OCI-LY3 (cell line): ENCODE data around the gene FAH.

Source experiments
- H2AFZ ChIP-seq: fragments of 200-600, 300-600 bp; shearing (Covaris generic); 2 replicates; pipeline ENCODE4 v1.6.0; 2014; ENCODE audit warnings: antibody characterized with exemption, low read depth, low read length
- H3K27ac ChIP-seq: fragments of 200-600, 300-600 bp; sonication (generic); 2 replicates; pipeline ENCODE4 v1.5.1; 2014; ENCODE audit warnings: mild to moderate bottlenecking, low read length, moderate library complexity, mixed read lengths
- H3K27me3 ChIP-seq: fragments of 200-600, 300-600 bp; sonication (generic); 2 replicates; pipeline ENCODE4 v1.6.1; 2014; ENCODE audit warnings: low read depth, low read length, mixed read lengths
- H3K36me3 ChIP-seq: fragments of 200-600, 300-600 bp; sonication (generic); replicated peaks from 2 replicates; pipeline ENCODE3; 2014; ENCODE audit warnings: low read depth, low read length, mixed read lengths
- H3K4me1 ChIP-seq: fragments of 300-600, 200-600 bp; sonication (generic); 2 replicates; pipeline ENCODE4 v1.6.1; 2014; ENCODE audit warnings: low read length, mixed read lengths
- H3K4me2 ChIP-seq: fragments of 200-600, 300-600 bp; sonication (generic); 2 replicates; pipeline ENCODE4 v1.6.1; 2014; ENCODE audit warnings: low read length, mixed read lengths
- H3K4me3 ChIP-seq: fragments of 300-600, 200-600 bp; sonication (generic); 2 replicates; pipeline ENCODE4 v1.5.1; 2014; ENCODE audit warnings: antibody characterized with exemption, mild to moderate bottlenecking, low read length, moderate library complexity
- H3K79me2 ChIP-seq: fragments of 300-600, 200-600 bp; shearing (Covaris generic); 2 replicates; pipeline ENCODE4 v1.6.1; 2014; ENCODE audit warnings: mild to moderate bottlenecking, low read length, mixed read lengths
- H3K9ac ChIP-seq: fragments of 300-600, 200-600 bp; shearing (Covaris generic); 2 replicates; pipeline ENCODE4 v1.6.0; 2014; ENCODE audit warnings: mild to moderate bottlenecking, low read length, moderate library complexity
- H3K9me3 ChIP-seq: fragments of 200-600, 300-600 bp; shearing (Covaris generic); 2 replicates; pipeline ENCODE4 v1.6.1; 2014; ENCODE audit warnings: low read length, mixed read lengths; ENCODE audit not compliant: insufficient read depth
- H4K20me1 ChIP-seq: fragments of 200-600, 300-600 bp; sonication (generic); 2 replicates; pipeline ENCODE4 v1.6.1; 2016; ENCODE audit warnings: low read length, mixed read lengths; ENCODE audit not compliant: insufficient read depth
- EZH2phosphoT487 ChIP-seq: fragments of 200-600 bp; shearing (Covaris generic); IDR thresholded peaks from 2 replicates; pipeline ENCODE4 v1.6.1; 2018; ENCODE audit warnings: antibody characterized with exemption, mixed run types, low read depth
- TF ChIP-seq, protein P1 (sequence below): fragments of 200-600, 300-600 bp; sonication (generic); IDR thresholded peaks from 2 replicates; pipeline ENCODE4 v1.5.1; 2014; ENCODE audit warnings: antibody characterized with exemption, low read length, low read depth

Gene FAH

DNA sequence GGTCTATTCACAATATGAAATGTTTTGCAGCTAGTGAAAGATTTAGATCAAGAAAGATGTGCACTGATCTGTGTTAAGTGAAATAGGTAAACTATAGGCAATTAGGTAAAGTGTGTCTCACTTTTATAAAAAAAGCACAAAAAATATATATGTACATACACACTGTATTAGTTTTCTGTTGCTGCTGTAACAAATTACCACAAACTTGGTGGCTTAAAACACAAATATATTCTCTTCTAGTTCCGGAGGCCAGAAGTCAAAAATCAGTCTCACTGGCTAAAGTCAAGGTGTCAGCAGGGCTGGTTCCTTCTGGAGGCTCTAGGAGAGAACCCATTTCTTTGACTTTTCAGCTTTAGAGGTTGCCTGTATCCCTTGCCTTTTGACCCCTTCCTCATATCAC lies 11.1 kb downstream of the FAH start:
- H3K27ac ChIP-seq, result no peak overlapping the region
- H3K9ac ChIP-seq, result no peak overlapping the region
- H2AFZ ChIP-seq, result no peak overlapping the region
- no peak for TF ChIP-seq EZH2phosphoT487
- TF ChIP-seq, protein P1, sequence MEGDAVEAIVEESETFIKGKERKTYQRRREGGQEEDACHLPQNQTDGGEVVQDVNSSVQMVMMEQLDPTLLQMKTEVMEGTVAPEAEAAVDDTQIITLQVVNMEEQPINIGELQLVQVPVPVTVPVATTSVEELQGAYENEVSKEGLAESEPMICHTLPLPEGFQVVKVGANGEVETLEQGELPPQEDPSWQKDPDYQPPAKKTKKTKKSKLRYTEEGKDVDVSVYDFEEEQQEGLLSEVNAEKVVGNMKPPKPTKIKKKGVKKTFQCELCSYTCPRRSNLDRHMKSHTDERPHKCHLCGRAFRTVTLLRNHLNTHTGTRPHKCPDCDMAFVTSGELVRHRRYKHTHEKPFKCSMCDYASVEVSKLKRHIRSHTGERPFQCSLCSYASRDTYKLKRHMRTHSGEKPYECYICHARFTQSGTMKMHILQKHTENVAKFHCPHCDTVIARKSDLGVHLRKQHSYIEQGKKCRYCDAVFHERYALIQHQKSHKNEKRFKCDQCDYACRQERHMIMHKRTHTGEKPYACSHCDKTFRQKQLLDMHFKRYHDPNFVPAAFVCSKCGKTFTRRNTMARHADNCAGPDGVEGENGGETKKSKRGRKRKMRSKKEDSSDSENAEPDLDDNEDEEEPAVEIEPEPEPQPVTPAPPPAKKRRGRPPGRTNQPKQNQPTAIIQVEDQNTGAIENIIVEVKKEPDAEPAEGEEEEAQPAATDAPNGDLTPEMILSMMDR, result no peak
- no peaks in the 10 kb centered on the region for H3K9me3 ChIP-seq
- no peak overlapping the region for H3K4me2 ChIP-seq
- peaks cover 10% of the 10 kb centered on the region for H3K4me1 ChIP-seq
- H4K20me1 ChIP-seq, result no peaks in the 10 kb centered on the region
- H3K27me3 ChIP-seq, result no peaks in the 10 kb centered on the region
- H3K4me3 ChIP-seq, result no peak overlapping the region
- H3K36me3 ChIP-seq, result peaks cover 4% of the 10 kb centered on the region
- no peaks in the 10 kb centered on the region for H3K79me2 ChIP-seq

DNA sequence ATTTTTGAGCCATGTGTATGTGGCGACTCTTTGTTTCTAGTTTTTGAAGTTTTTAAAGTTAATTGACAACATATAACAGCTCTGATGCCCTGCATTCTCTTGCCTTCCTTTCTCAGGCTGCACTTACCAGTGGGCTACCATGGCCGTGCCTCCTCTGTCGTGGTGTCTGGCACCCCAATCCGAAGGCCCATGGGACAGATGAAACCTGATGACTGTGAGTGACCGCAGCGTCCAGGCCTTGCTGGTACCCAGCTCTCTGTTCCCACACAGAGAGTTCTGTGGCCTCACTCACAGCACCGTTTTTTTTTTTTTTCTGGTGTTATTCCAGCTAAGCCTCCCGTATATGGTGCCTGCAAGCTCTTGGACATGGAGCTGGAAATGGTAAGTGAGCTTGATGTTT lies 15.1 kb downstream of the FAH start:
- Histone ChIP-seq H3K79me2 (no peaks in the 10 kb centered on the region), H2AFZ (no peak overlapping the region), H3K36me3 (peaks cover 4% of the 10 kb centered on the region), H3K27me3 (no peaks in the 10 kb centered on the region), H3K4me2 (no peak overlapping the region), H3K4me3 (no peak overlapping the region), H3K27ac (no peak overlapping the region), H3K9me3 (no peaks in the 10 kb centered on the region), H3K4me1 (no peaks in the 10 kb centered on the region; the same call in 1 of the 2 replicates), H3K9ac (no peak overlapping the region), H4K20me1 (no peaks in the 10 kb centered on the region)
- TF ChIP-seq EZH2phosphoT487, result no peak
- TF ChIP-seq, protein P1, result no peak

DNA sequence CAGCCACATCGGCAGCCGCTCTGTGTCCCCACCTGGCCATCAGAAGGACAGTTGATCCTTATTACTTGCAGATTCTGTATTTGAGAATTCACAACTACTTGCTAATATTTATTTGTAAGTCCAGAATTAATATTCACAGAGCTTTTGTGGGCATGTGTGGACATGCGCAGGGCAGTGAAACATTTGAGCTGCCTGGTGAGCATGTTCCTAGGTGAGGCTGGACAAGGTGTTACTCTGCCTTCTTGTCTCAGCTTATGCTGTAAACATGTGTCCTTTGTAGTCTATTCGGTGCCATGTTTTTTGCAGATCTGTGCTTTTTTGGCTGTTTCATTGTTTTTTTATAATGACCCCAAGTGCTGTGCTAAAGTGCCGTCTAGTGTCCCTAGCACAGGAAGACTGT lies 15.6 kb downstream of the FAH start:
- H3K4me3 ChIP-seq, result no peak overlapping the region
- no peak overlapping the region for H3K9ac ChIP-seq
- TF ChIP-seq, protein P1, result no peak
- TF ChIP-seq EZH2phosphoT487, result no peak
- H4K20me1 ChIP-seq, result no peaks in the 10 kb centered on the region
- peaks cover 4% of the 10 kb centered on the region for H3K36me3 ChIP-seq
- no peak overlapping the region for H2AFZ ChIP-seq
- no peak overlapping the region for H3K27ac ChIP-seq
- H3K4me2 ChIP-seq, result no peak overlapping the region
- no peaks in the 10 kb centered on the region for H3K27me3 ChIP-seq
- no peaks in the 10 kb centered on the region; the same call in 1 of the 2 replicates for H3K4me1 ChIP-seq
- no peaks in the 10 kb centered on the region for H3K79me2 ChIP-seq
- no peaks in the 10 kb centered on the region for H3K9me3 ChIP-seq

DNA sequence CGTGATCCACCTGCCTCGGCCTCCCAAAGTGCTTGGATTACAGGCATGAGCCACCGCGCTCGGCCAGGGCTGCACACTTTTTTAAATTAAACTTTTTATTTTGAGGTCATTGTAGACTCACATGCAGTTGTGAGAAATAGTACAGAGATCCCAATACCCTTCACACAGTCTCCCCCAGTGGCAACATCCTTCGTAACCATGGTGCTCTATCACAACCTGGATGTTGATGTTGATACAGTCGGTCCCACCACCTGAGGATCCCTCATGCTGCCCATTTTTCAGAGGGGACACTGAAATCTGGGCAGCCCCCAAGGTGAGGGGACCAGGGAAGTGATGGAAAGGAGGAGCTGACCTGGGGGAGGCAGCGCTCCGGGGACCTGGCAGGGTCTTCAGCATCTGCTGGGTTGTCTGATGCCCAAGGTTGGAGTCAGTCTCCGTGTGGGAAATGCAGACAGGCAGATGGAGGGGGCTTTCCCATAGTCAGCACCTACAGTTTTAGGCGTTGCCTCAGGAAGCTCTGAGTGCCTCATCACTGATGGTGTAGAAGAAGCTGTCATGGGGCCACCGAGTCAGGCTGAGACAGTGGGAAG lies 17.1 kb downstream of the FAH start:
- Histone ChIP-seq H3K4me2 (no peak overlapping the region), H3K27me3 (no peaks in the 10 kb centered on the region), H3K79me2 (no peaks in the 10 kb centered on the region), H3K9ac (no peak overlapping the region), H2AFZ (no peak overlapping the region), H3K9me3 (no peaks in the 10 kb centered on the region), H3K4me3 (no peak overlapping the region), H3K36me3 (no peaks in the 10 kb centered on the region), H4K20me1 (no peaks in the 10 kb centered on the region), H3K27ac (no peak overlapping the region), H3K4me1 (no peaks in the 10 kb centered on the region)
- TF ChIP-seq EZH2phosphoT487, result no peak
- TF ChIP-seq, protein P1, result no peak
